GM19467 (cell line): ENCODE results near the gene KCNE3.

Source experiments
- ATAC-seq: cut with Tn5 transposase; IDR thresholded peaks from one replicate; pipeline ENCODE4 v1.9.1; 2021; ENCODE audit warnings: mild to moderate bottlenecking, moderate library complexity; ENCODE audit not compliant: unreplicated experiment

Gene KCNE3

DNA sequence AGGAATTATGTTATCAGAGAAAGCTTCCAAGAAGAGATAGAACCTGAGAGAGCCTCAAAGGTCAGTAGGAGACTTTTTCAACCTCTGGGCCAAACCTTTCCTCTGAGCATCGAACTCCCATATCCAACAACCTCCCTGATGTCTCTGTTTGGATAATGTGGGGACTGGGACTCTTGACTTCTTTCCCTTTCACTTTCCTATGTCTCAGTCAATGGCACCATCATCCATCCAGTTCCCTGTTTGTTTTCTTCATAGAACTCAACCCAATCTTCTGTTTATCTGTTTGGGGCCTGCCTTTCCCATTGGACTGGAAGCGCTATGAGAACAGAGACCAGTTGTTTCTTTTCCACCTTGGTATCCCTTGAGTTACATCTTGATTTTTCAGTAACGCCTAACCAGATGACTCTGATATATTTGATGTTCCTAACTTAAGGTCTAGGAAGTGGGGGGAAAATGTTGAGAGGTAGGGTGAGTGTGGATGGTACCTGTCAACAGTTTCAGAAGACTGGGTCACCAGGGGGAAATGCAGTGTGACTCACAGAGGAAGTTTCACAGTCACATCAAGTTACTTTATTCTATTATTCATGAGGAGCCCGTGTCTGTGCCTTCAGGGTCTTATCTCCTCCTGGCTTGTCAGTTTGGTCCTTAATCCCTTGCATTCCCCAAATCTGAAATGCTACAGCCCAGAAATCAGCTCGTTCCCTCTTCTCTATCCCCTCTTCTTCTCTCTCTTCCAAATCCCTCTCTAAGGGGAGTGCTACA is 4.5 kb upstream of the KCNE3 start:
- no peak for ATAC-seq

DNA sequence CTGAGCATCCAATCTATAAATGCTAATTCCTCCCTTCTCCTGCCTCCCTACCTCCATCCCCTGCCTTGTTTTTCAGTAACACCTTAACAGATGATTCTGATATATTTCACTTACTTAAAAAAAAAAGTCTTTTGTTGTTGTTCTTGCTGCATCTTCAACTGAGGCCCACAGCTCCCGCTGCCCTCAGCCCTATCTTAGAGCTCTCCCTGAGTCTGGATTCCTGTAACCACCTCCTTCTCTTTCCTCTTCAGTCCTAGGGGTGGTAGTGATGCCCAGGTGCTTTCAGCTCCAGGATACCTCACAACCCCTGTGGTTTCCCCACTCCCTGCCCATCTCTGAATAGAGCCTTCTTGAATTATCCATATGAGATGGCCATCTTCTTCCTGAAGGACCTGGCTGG is 3.7 kb upstream of the KCNE3 start:
- ATAC-seq = no peak

- ATAC-seq = no peak
These were observed 3.2 kb upstream of the KCNE3 start for GRCh38 chr11:74470526-74470925.

DNA sequence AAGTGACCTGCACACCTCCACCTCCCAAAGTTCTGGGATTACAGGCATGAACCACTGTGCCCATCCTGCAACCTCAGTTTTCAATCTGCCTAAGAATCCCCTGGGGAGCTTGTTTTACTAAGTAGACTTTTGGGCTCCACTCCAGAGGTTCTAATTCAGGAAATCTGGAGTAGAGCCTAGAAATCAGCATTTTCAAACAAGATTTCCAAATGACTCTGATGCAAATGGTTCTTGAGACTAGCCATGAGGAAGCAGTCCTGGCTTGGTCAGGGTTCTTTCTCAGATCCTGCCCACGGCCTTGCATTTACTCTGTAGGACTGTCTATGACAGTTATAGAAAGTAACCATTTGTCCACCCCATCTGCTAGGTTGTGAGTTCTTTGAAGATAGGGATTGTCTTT is 1.6 kb upstream of the KCNE3 start:
- ATAC-seq = no peak

- ATAC-seq = no peak
These were observed 1.2 kb upstream of the KCNE3 start for GRCh38 chr11:74468521-74468920.

DNA sequence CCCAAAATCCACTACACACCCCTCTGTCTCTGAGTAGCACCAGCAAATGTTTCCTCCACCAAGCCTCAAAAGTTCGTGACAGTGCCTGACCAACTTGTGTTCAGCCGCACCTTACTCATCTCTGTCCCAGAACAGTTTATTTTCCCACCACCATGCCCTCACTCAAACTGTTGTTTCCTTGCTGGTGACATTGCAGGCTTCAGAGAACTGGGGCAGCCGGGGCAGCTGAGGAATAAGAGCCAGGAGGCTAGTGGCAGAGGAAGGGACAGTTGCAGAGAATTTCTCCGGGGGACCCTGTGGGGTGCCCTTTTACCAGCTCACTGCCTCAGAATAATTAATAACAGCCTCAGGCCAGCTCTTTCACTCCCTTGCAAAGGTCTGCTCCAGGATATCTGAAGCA is 709 bp upstream of the KCNE3 start:
- no peak for ATAC-seq

- no peak for ATAC-seq
These were observed 2.0 kb downstream of the KCNE3 start for GRCh38 chr11:74465291-74465708.

DNA sequence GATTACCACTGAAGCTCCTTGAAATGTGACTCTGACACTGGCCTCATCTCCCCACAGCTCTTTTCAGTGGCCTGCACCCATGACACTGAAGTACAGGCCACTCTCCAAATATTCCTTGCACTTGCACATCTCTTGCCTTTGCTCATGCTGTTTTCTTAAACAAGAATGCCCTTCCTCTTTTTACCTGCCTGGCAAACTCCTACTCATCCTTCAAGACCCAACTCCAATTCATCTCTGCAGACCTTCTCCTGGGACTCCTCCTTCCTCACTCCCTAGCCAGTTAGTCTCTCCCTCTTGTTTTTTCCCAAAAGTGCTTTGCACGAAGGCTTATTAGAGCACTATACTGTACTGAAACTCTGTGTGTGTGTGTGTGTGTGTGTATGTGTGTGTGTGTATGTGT is 2.6 kb downstream of the KCNE3 start:
- no peak for ATAC-seq

- no peak for ATAC-seq
These were observed 4.1 kb downstream of the KCNE3 start for GRCh38 chr11:74463216-74463615.

- no peak for ATAC-seq
These were observed 4.7 kb downstream of the KCNE3 start for GRCh38 chr11:74462631-74463030.

- ATAC-seq = no peak
These were observed 5.3 kb downstream of the KCNE3 start for GRCh38 chr11:74462009-74462408.

GRCh38 chr11:74460481-74461154 is 6.7 kb downstream of the KCNE3 start:
- ATAC-seq = no peak

GRCh38 chr11:74460065-74460464 is 7.3 kb downstream of the KCNE3 start:
- no peak for ATAC-seq

DNA sequence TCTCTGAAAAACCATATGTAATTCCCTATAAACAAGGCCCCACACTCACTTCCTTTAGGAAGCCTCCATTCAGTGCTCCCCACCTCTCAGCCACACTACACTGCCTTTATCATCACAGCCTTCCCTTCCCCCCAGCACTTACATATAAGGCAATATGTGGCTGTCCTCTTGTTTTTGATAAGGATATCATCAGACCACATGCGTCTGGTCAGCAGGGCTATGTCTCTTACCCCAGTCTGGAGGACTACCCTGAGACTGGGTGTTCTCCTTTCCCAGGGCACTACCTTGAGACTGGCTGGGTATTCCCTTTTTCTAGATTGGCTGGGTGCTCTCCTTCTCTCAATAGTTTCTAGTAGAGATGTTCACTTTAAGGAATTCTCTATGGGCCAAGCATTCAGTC is 7.8 kb downstream of the KCNE3 start:
- no peak for ATAC-seq

GRCh38 chr11:74457356-74457755 is 10.0 kb downstream of the KCNE3 start:
- no peak for ATAC-seq

GRCh38 chr11:74453373-74453975 is 13.9 kb downstream of the KCNE3 start:
- ATAC-seq = no peak

- no peak for ATAC-seq
These were observed 15.0 kb downstream of the KCNE3 start for GRCh38 chr11:74452366-74452765.

DNA sequence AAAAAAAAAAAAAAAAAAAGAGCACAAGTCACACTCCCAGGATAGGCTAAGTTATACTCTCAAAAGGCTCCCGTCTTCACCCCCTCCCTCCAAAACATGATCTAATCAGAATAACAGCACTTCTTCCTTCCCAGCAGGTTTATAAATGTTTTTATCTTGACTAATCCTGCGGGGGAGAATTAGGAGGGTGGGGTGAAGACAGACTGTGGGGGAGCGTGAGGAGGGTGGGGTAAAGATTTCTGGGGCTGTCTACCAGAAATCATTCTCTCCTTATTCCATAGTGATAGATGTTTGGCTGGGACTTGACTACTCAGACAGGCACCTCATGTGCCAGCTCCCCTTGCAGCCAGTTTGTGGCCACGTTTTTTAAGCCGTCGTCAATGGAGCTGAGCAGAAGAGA is 17.0 kb downstream of the KCNE3 start:
- ATAC-seq = no peak

GRCh38 chr11:74449369-74449931 is 17.9 kb downstream of the KCNE3 start:
- ATAC-seq = peak; percentile 64

- no peak for ATAC-seq
These were observed 19.6 kb downstream of the KCNE3 start for GRCh38 chr11:74447720-74448119.

DNA sequence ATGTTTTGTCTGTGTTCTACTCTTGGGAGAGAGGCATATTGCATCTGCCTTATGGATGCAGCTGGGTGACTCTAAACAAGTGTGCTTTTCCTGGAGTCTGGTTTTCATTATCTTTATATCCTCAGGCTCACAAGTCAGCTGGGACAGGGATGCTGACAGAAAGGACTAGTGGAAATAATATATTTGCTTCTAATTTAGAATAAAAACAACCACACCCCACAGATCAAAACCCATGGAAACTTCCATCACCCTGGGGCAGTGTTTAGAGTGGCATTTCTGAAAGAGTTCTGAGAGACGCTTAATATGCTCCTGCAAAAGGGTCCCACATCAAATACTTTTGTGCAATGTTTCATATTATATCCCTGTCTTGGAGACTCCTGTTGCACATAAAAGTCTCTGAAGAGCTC is 20.8 kb downstream of the KCNE3 start:
- no peak for ATAC-seq
